PC-9 (cell line): Measurements from ENCODE around the gene LRFN2. TPM values are rescaled to one million over a fixed set of nuclear protein-coding genes. Genes with fewer than 3 reads are reported as not detected.

Experiments used
- BruUV-seq: library from RNA; stranded (reverse); fragments of 400-500 nt; replicated peaks from 2 replicates; lab custom pipeline; 2021; lab: Mats Ljungman, UMichigan
- CTCF ChIA-PET: fragments of 300-600 bp; sonication (Branson Sonifier 250); formaldehyde crosslinking; loops from one replicate; lab custom pipeline; 2022; ENCODE audit warnings: antibody characterized with exemption; lab: Charles Lee
- POLR2A ChIA-PET: fragments of 300-600 bp; sonication (Branson Sonifier 250); formaldehyde crosslinking; loops from one replicate; lab custom pipeline; 2022; ENCODE audit warnings: antibody characterized with exemption; ENCODE audit not compliant: unreplicated experiment; lab: Charles Lee
- DNase-seq, 2 experiments: peaks; one replicate each; pipeline versions ENCODE4 v3.0.0 to v3.0.0-alpha.2; 2015 to 2022; ENCODE audit warnings: mixed read lengths in 1 of 2
- H2AFZ ChIP-seq: fragments of 200-600 bp; sonication (generic); 2 replicates; pipeline ENCODE4 v1.8.1; 2017; ENCODE audit warnings: antibody characterized with exemption
- H3F3A ChIP-seq: fragments of 200-600 bp; sonication (generic); 2 replicates; pipeline ENCODE4 v1.8.1; 2017; ENCODE audit warnings: antibody characterized with exemption, mild to moderate bottlenecking, low read depth; ENCODE audit not compliant: insufficient read depth
- H3K27ac ChIP-seq: fragments of 200-600 bp; sonication (generic); 2 replicates; pipeline ENCODE4 v1.6.1; 2016; ENCODE audit warnings: mixed run types
- H3K27me3 ChIP-seq: fragments of 200-600 bp; sonication (generic); 2 replicates; pipeline ENCODE4 v1.6.1; 2016; ENCODE audit warnings: low read depth, mixed run types; ENCODE audit not compliant: insufficient read depth
- H3K36me3 ChIP-seq: fragments of 200-600 bp; sonication (generic); 2 replicates; pipeline ENCODE4 v1.6.1; 2016; ENCODE audit warnings: low read depth, mixed run types
- H3K4me1 ChIP-seq: fragments of 200-600 bp; sonication (generic); replicated peaks from 2 replicates; pipeline ENCODE4 v1.6.1; 2016; ENCODE audit warnings: mixed run types; ENCODE audit not compliant: insufficient read depth
- H3K4me2 ChIP-seq: fragments of 200-600 bp; sonication (generic); 2 replicates; pipeline ENCODE4 v1.6.1; 2017; ENCODE audit warnings: mixed run types
- H3K4me3 ChIP-seq: fragments of 200-600 bp; sonication (generic); 2 replicates; pipeline ENCODE4 v1.6.1; 2016; ENCODE audit warnings: mixed run types
- H3K79me2 ChIP-seq: fragments of 200-600 bp; sonication (generic); 2 replicates; pipeline ENCODE4 v1.6.1; 2017; ENCODE audit warnings: low read depth, mixed run types
- H3K9me2 ChIP-seq: fragments of 200-600 bp; sonication (generic); 2 replicates; pipeline ENCODE4 v1.8.1; 2017; ENCODE audit warnings: mild to moderate bottlenecking; ENCODE audit not compliant: insufficient read depth
- H3K9me3 ChIP-seq: fragments of 200-600 bp; sonication (generic); 2 replicates; pipeline ENCODE4 v1.8.1; 2016; ENCODE audit warnings: low read depth; ENCODE audit not compliant: insufficient read depth
- H4K20me1 ChIP-seq: fragments of 200-600 bp; sonication (generic); 2 replicates; pipeline ENCODE4 v1.8.1; 2017; ENCODE audit not compliant: insufficient read depth
- EZH2 ChIP-seq: fragments of 200-600 bp; sonication (generic); IDR thresholded peaks from 2 replicates; pipeline ENCODE4 v1.8.0; 2017; ENCODE audit warnings: antibody characterized with exemption, low read depth
- intact Hi-C: fragments of 100-400 bp; cut with micrococcal nuclease; formaldehyde crosslinking; loops from one replicate; pipeline ENCODE4 v1.10.0; 2022; ENCODE audit not compliant: unreplicated experiment
- total RNA-seq: library from RNA; stranded (reverse); gene quantifications from 2 replicates; pipeline ENCODE4 v1.2.3, GENCODE V29; 2021
- TF ChIP-seq, protein P1 (sequence below): fragments of 200-600 bp; sonication (generic); conservative IDR thresholded peaks from 2 replicates; pipeline ENCODE4 v1.6.1; 2017; ENCODE audit warnings: mixed run types, antibody characterized with exemption, mild to moderate bottlenecking, moderate library complexity

Gene LRFN2
- total RNA-seq, 1 experiment from 2014 or later = not detected

GRCh38 chr6:40540790-40541189 is 46.4 kb downstream of the LRFN2 start:
- H3K9me3 ChIP-seq = no peaks in the 10 kb centered on the region
- H3K4me2 ChIP-seq = no peak overlapping the region
- TF ChIP-seq, protein P1, sequence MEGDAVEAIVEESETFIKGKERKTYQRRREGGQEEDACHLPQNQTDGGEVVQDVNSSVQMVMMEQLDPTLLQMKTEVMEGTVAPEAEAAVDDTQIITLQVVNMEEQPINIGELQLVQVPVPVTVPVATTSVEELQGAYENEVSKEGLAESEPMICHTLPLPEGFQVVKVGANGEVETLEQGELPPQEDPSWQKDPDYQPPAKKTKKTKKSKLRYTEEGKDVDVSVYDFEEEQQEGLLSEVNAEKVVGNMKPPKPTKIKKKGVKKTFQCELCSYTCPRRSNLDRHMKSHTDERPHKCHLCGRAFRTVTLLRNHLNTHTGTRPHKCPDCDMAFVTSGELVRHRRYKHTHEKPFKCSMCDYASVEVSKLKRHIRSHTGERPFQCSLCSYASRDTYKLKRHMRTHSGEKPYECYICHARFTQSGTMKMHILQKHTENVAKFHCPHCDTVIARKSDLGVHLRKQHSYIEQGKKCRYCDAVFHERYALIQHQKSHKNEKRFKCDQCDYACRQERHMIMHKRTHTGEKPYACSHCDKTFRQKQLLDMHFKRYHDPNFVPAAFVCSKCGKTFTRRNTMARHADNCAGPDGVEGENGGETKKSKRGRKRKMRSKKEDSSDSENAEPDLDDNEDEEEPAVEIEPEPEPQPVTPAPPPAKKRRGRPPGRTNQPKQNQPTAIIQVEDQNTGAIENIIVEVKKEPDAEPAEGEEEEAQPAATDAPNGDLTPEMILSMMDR = no peak
- TF ChIP-seq EZH2 = no peak
- no TSS peak for BruUV-seq
- POLR2A ChIA-PET = no interaction called here
- DNase-seq = no peak
- no peaks in the 10 kb centered on the region for H3K9me2 ChIP-seq
- H3K27ac ChIP-seq = no peak overlapping the region
- H3K4me3 ChIP-seq = no peak overlapping the region
- H4K20me1 ChIP-seq = no peaks in the 10 kb centered on the region
- no peaks in the 10 kb centered on the region for H3K4me1 ChIP-seq
- no peaks in the 10 kb centered on the region for H3F3A ChIP-seq
- no peaks in the 10 kb centered on the region for H3K79me2 ChIP-seq
- CTCF ChIA-PET = interaction anchor here (0.6 kb wide), 1 partner anchor 302 kb away, joined by 3 read pairs; no protein-coding TSS in a partner anchor
- H3K36me3 ChIP-seq = no peaks in the 10 kb centered on the region
- intact Hi-C loops = no loop called here
- no peak overlapping the region for H2AFZ ChIP-seq
- H3K27me3 ChIP-seq = peaks cover 86% of the 10 kb centered on the region

DNA sequence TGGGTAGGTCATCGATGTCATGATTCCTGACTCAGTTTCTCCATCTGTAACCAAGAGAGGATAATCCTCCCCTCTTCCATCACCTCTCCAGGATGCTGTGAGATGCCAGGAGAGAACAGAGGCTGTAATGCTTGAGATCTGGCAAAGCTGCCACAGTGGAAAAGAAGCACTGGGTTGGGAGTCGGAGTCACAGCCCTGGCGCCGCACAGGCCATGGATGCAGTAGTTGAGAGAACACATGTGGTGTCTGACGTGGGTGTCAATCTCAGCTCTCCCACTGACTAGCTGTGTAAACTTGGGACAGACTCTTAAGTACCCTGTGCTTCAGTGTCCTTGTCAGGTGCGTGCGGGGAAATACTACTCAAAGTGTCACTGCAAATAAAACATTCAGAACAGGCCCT is 47.3 kb downstream of the LRFN2 start:
- Histone ChIP-seq H2AFZ (no peak overlapping the region), H3K4me2 (no peak overlapping the region), H3K79me2 (no peaks in the 10 kb centered on the region), H3K9me2 (no peaks in the 10 kb centered on the region), H3K4me1 (no peaks in the 10 kb centered on the region), H3K4me3 (no peak overlapping the region), H3K27ac (no peak overlapping the region), H3K36me3 (no peaks in the 10 kb centered on the region), H3K27me3 (peaks cover 77% of the 10 kb centered on the region), H3F3A (no peaks in the 10 kb centered on the region), H3K9me3 (no peaks in the 10 kb centered on the region), H4K20me1 (no peaks in the 10 kb centered on the region)
- intact Hi-C loops = no loop called here
- ChIA-PET CTCF (no interaction called here), POLR2A (no interaction called here)
- BruUV-seq = no TSS peak
- DNase-seq = no peak
- TF ChIP-seq, protein P1 = no peak
- no peak for TF ChIP-seq EZH2

DNA sequence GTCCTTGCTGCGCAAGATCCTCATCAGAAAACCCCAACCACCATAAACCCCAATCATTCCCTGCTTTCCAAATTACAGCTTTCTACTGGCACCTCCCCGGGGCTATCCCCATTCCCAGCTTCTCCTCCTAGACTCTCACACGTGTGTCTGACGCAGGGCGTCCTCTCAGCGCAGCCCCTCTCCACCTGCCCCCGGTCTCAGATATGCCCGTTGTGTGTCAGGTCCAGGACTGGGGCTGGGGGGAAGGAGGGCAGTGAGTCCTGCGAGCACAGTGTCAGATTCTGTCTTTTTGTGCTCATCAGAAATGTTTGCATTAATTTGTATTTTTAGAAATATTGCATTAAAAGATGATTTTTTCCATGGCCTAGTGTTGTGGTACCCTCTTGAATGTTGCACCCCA is 48.6 kb downstream of the LRFN2 start:
- Histone ChIP-seq H3F3A (no peaks in the 10 kb centered on the region), H3K4me3 (no peak overlapping the region), H2AFZ (no peak overlapping the region), H4K20me1 (no peaks in the 10 kb centered on the region), H3K9me3 (no peaks in the 10 kb centered on the region), H3K27me3 (peaks cover 69% of the 10 kb centered on the region), H3K27ac (no peak overlapping the region), H3K9me2 (no peaks in the 10 kb centered on the region), H3K4me2 (no peak overlapping the region), H3K36me3 (no peaks in the 10 kb centered on the region), H3K79me2 (no peaks in the 10 kb centered on the region), H3K4me1 (no peaks in the 10 kb centered on the region)
- TF ChIP-seq, protein P1 = no peak
- TF ChIP-seq EZH2 = no peak
- DNase-seq = no peak
- POLR2A ChIA-PET = no interaction called here
- intact Hi-C loops = no loop called here
- no TSS peak for BruUV-seq
- CTCF ChIA-PET = no interaction called here
